ENCODE data around the gene UBB. TPM values are rescaled to one million over a fixed set of nuclear protein-coding genes. Genes with fewer than 3 reads are reported as not detected.

UBB gene
- total RNA-seq, 4 donors from 2014 or later: 574 to 927 (median 633) TPM

- Histone ChIP-seq H3K9me3 (no peaks in the 10 kb centered on the region), H3K4me3 (no peak overlapping the region), H3K27me3 (no peaks in the 10 kb centered on the region), H3K27ac (no peak overlapping the region), H3K36me3 (no peaks in the 10 kb centered on the region), H3K4me1 (peaks cover 0 to 2% (median under 1%) of the 10 kb centered on the region in 4 donors)
- TF ChIP-seq, protein P1, sequence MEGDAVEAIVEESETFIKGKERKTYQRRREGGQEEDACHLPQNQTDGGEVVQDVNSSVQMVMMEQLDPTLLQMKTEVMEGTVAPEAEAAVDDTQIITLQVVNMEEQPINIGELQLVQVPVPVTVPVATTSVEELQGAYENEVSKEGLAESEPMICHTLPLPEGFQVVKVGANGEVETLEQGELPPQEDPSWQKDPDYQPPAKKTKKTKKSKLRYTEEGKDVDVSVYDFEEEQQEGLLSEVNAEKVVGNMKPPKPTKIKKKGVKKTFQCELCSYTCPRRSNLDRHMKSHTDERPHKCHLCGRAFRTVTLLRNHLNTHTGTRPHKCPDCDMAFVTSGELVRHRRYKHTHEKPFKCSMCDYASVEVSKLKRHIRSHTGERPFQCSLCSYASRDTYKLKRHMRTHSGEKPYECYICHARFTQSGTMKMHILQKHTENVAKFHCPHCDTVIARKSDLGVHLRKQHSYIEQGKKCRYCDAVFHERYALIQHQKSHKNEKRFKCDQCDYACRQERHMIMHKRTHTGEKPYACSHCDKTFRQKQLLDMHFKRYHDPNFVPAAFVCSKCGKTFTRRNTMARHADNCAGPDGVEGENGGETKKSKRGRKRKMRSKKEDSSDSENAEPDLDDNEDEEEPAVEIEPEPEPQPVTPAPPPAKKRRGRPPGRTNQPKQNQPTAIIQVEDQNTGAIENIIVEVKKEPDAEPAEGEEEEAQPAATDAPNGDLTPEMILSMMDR (IDR thresholded peaks at IDR 0.05): no peak
- TF ChIP-seq POLR2A (IDR thresholded peaks at IDR 0.05): no peak
- DNase-seq: no peak
Measured at GRCh38 chr17:16358394-16358793, 22.5 kb upstream of the UBB start.

- Histone ChIP-seq H3K4me3 (no peak overlapping the region), H3K27me3 (no peaks in the 10 kb centered on the region), H3K36me3 (no peaks in the 10 kb centered on the region), H3K27ac (no peak overlapping the region), H3K4me1 (peaks cover 0 to 8% (median 0%) of the 10 kb centered on the region in 4 donors), H3K9me3 (no peaks in the 10 kb centered on the region)
- DNase-seq: no peak
- TF ChIP-seq, protein P1 (IDR thresholded peaks at IDR 0.05): no peak
Measured at GRCh38 chr17:16361874-16362273, 19.0 kb upstream of the UBB start.

DNA sequence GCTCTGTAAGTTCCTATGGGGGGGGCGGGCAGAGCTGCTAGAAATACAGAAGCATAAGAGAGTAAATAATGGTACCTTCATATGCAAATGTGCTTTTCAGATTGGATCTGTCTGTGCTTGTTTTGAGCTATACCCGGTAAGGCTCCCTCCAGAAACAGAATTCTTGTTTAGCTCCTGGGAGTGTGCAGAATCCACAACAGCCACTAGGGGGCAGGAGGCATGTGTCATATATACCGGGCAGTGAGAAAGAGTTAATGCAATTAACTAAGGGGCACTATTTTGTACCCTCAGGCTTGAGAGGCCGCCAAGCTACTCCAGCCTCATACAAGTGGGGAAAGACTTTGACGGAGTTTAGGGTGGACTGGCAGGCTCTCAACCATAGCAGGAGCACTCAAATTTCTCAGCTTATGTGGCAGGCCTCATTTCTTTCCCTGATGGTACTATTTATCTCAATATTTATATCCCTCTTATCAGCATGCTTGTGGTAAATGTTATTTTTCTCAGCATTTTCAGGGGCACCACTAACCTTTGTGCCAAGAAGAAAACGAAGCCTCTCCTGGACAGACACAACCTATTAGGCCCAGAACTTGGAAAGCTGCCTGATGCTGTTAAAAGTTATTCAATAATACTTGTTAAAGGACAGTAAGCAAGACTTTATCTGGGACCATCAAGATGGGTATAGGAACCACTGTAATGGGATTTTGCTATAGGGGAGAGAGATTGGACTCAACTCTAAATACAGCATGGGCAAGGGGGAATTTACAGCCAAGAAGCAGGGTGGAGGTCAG, 16.9 kb upstream of the UBB start:
- TF ChIP-seq, protein P1 (IDR thresholded peaks at IDR 0.05): peak; percentile 79 to 95 (median 88)
- no peak for TF ChIP-seq POLR2A (IDR thresholded peaks at IDR 0.05)
- H3K27me3 ChIP-seq: no peaks in the 10 kb centered on the region
- no peak overlapping the region for H3K4me3 ChIP-seq
- no peaks in the 10 kb centered on the region for H3K36me3 ChIP-seq
- H3K27ac ChIP-seq: peak overlapping the region in 1 of 4 donors; percentile 16
- H3K4me1 ChIP-seq: peaks cover 0 to 8% (median 0%) of the 10 kb centered on the region in 4 donors
- DNase-seq: peak; percentile 70 to 92 (median 82)
- H3K9me3 ChIP-seq: no peaks in the 10 kb centered on the region

GRCh38 chr17:16364625-16365024, 16.3 kb upstream of the UBB start:
- Histone ChIP-seq H3K27ac (peak overlapping the region in 1 of 4 donors; percentile 16), H3K36me3 (no peaks in the 10 kb centered on the region), H3K27me3 (no peaks in the 10 kb centered on the region), H3K4me3 (no peak overlapping the region), H3K9me3 (no peaks in the 10 kb centered on the region), H3K4me1 (peaks cover 0 to 8% (median 0%) of the 10 kb centered on the region in 4 donors)
- DNase-seq: no peak
- TF ChIP-seq POLR2A (IDR thresholded peaks at IDR 0.05): no peak
- TF ChIP-seq, protein P1 (IDR thresholded peaks at IDR 0.05): no peak

DNA sequence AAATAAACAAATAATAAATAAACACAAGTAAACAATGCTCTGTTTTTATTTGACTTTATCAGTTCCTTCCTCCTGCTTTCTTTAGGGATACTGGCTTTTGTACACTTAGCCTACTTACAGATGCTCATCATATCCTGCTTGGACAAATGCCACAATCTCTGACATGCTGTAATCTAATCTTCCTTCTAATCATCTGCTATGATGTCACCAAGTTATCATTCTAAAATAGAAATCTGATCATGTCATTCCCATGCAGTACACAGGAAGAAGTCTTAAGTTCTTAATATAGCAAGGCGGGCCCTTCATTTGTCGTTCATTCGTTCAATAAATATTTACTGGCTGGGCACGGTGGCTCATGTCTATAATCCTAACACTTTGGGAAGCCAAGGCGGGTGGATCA, 9.1 kb upstream of the UBB start:
- Histone ChIP-seq H3K4me3 (no peak overlapping the region), H3K27me3 (no peaks in the 10 kb centered on the region), H3K9me3 (no peaks in the 10 kb centered on the region), H3K36me3 (no peaks in the 10 kb centered on the region), H3K4me1 (peaks cover 0 to 7% (median 0%) of the 10 kb centered on the region in 4 donors), H3K27ac (no peak overlapping the region)
- TF ChIP-seq, protein P1 (IDR thresholded peaks at IDR 0.05): no peak
- no peak for TF ChIP-seq POLR2A (IDR thresholded peaks at IDR 0.05)
- no peak for DNase-seq
